Mesenchymal stem cell (in vitro differentiated cells and primary cell): ENCODE data around the gene NACAD.

Experiments used
- DNase-seq: peaks from one replicate; pipeline ENCODE4 v3.0.0-alpha.2; 2013
- H2AFZ ChIP-seq: one replicate; pipeline ENCODE4 v1.6.1; 2013; ENCODE audit warnings: low read depth, mild to moderate bottlenecking, control low read depth, inconsistent platforms, low read length, moderate library complexity
- H2AK5ac ChIP-seq: 2 replicates; pipeline ENCODE4 v1.6.1; 2013; ENCODE audit warnings: low read length, moderate library complexity, mild to moderate bottlenecking, inconsistent platforms; ENCODE audit not compliant: severe bottlenecking
- H2BK120ac ChIP-seq: one replicate; pipeline ENCODE4 v1.6.1; 2013; ENCODE audit warnings: low read depth, mild to moderate bottlenecking, inconsistent platforms, low read length, moderate library complexity
- H2BK12ac ChIP-seq, 2 experiments: one replicate each; pipeline ENCODE4 v1.6.1; 2013; ENCODE audit warnings: inconsistent platforms in 2 of 2, low read length in 2 of 2, mild to moderate bottlenecking in 2 of 2, moderate library complexity in 2 of 2, control low read depth in 1 of 2
- H2BK15ac ChIP-seq: one replicate; pipeline ENCODE4 v1.6.1; 2013; ENCODE audit warnings: mild to moderate bottlenecking, low read depth, inconsistent platforms; ENCODE audit not compliant: poor library complexity, severe bottlenecking
- H2BK5ac ChIP-seq: 2 replicates; pipeline ENCODE4 v1.6.1; 2013; ENCODE audit warnings: low read depth, mild to moderate bottlenecking, low read length, control low read depth, inconsistent platforms; ENCODE audit not compliant: poor library complexity, severe bottlenecking
- H3K14ac ChIP-seq, 2 experiments: one replicate each; pipeline ENCODE4 v1.6.1; 2013; ENCODE audit warnings: inconsistent platforms in 2 of 2, low read length in 2 of 2, control low read depth in 1 of 2, mild to moderate bottlenecking in 1 of 2, moderate library complexity in 1 of 2
- H3K18ac ChIP-seq, 2 experiments: one replicate each; pipeline ENCODE4 v1.6.1; 2013; ENCODE audit warnings: inconsistent platforms in 2 of 2, low read length in 2 of 2, control low read depth in 1 of 2, low read depth in 1 of 2, mild to moderate bottlenecking in 1 of 2
- H3K23ac ChIP-seq, 2 experiments: one replicate each; pipeline ENCODE4 v1.6.1; 2013; ENCODE audit warnings: inconsistent platforms in 2 of 2, low read length in 2 of 2, mild to moderate bottlenecking in 2 of 2, moderate library complexity in 2 of 2, control low read depth in 1 of 2
- H3K27ac ChIP-seq: 2 replicates; pipeline ENCODE4 v1.5.1; 2013; ENCODE audit warnings: mild to moderate bottlenecking, moderate library complexity, low read length, control low read depth, inconsistent platforms; ENCODE audit not compliant: poor library complexity, severe bottlenecking
- H3K27me3 ChIP-seq, 2 experiments: 2 replicates each; pipeline versions ENCODE4 v1.6.1 to v1.7.0; 2013; ENCODE audit warnings: low read length in 2 of 2, mild to moderate bottlenecking in 2 of 2, moderate library complexity in 2 of 2, control low read depth in 1 of 2, inconsistent platforms in 1 of 2; ENCODE audit not compliant: control insufficient read depth in 1 of 2, insufficient read depth in 1 of 2
- H3K36me3 ChIP-seq, 2 experiments: 2 replicates each; pipeline versions ENCODE4 v1.6.1 to v1.7.0; 2013; ENCODE audit warnings: low read length in 2 of 2, control low read depth in 1 of 2, inconsistent platforms in 1 of 2, low read depth in 1 of 2, mild to moderate bottlenecking in 1 of 2; ENCODE audit not compliant: insufficient read depth in 2 of 2, control insufficient read depth in 1 of 2
- H3K4ac ChIP-seq, 2 experiments: one replicate each; pipeline ENCODE4 v1.6.1; 2013; ENCODE audit warnings: inconsistent platforms in 2 of 2, low read length in 2 of 2, mild to moderate bottlenecking in 2 of 2, moderate library complexity in 2 of 2, control low read depth in 1 of 2, low read depth in 1 of 2
- H3K4me1 ChIP-seq: 2 replicates; pipeline ENCODE4 v1.6.1; 2013; ENCODE audit warnings: low read depth, low read length, control low read depth; ENCODE audit not compliant: control insufficient read depth, insufficient read depth
- H3K4me2 ChIP-seq: 2 replicates; pipeline ENCODE4 v1.6.1; 2013; ENCODE audit warnings: low read length, mild to moderate bottlenecking, inconsistent platforms; ENCODE audit not compliant: poor library complexity, severe bottlenecking
- H3K4me3 ChIP-seq, 2 experiments: 2 replicates each; pipeline versions ENCODE4 v1.5.1 to v1.7.0; 2013; ENCODE audit warnings: low read length in 2 of 2, mild to moderate bottlenecking in 2 of 2, control low read depth in 1 of 2, low read depth in 1 of 2; ENCODE audit not compliant: insufficient read depth in 1 of 2
- H3K79me1 ChIP-seq: replicated peaks from 2 replicates; pipeline ENCODE4 v1.6.1; 2013; ENCODE audit warnings: mild to moderate bottlenecking, control low read depth, low read length, inconsistent platforms; ENCODE audit not compliant: poor library complexity, severe bottlenecking
- H3K9ac ChIP-seq: 2 replicates; pipeline ENCODE4 v1.7.0; 2013; ENCODE audit warnings: mild to moderate bottlenecking, low read length, moderate library complexity
- H3K9me3 ChIP-seq: 2 replicates; pipeline ENCODE4 v1.7.0; 2013; ENCODE audit warnings: mild to moderate bottlenecking, low read length; ENCODE audit not compliant: control insufficient read depth
- H4K8ac ChIP-seq: one replicate; pipeline ENCODE4 v1.6.1; 2013; ENCODE audit warnings: inconsistent platforms, mild to moderate bottlenecking, low read length, moderate library complexity
- H4K91ac ChIP-seq: one replicate; pipeline ENCODE4 v1.6.1; 2013; ENCODE audit warnings: mild to moderate bottlenecking, low read length, inconsistent platforms
- WGBS: methylation state at CpG from one replicate; pipeline ENCODE4 v1.1.7; 2013; ENCODE audit warnings: mixed read lengths; 5-methylcytosine and 5-hydroxymethylcytosine counted together

NACAD gene

DNA sequence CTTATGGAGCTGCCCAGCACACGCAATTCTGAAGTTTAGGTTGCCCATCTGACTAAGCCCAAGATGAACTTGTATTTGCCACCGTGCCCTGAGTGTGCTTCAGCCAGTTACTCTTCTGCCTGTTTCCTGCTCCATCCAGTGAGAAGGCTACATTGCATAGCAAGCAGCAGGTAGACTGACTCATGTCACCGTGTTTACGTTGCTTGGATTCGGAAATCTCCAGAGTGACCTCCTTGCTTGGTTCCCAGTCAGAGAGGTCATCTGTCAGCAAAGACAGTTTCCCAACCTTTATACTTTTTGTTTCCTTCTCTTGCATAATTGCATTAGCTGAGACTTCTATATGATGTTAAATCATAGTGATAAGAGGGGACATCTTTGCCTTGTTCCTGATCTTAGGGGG is 30.9 kb downstream of the NACAD start:
- Histone ChIP-seq H3K9me3 (no peaks in the 10 kb centered on the region), H3K79me1 (peaks cover 41% of the 10 kb centered on the region), H2BK5ac (no peak overlapping the region), H3K18ac (no peak overlapping the region), H3K4ac (no peak overlapping the region), H3K4me1 (peaks cover 2% of the 10 kb centered on the region), H2BK12ac (no peak overlapping the region), H2AFZ (no peak overlapping the region), H2BK120ac (no peak overlapping the region), H3K4me3 (no peak overlapping the region), H3K4me2 (no peak overlapping the region), H3K36me3 (peaks cover 11 to 13% of the 10 kb centered on the region in 2 experiments), H3K9ac (no peak overlapping the region), H3K27me3 (no peaks in the 10 kb centered on the region), H3K27ac (no peak overlapping the region), H4K8ac (no peak overlapping the region), H3K23ac (no peak overlapping the region), H2AK5ac (no peak overlapping the region), H3K14ac (no peak overlapping the region), H4K91ac (no peak overlapping the region), H2BK15ac (no peak overlapping the region)
- DNase-seq, result peak; percentile 15
- 98% methylated on average over 5 of the region's 5 CpGs for WGBS

DNA sequence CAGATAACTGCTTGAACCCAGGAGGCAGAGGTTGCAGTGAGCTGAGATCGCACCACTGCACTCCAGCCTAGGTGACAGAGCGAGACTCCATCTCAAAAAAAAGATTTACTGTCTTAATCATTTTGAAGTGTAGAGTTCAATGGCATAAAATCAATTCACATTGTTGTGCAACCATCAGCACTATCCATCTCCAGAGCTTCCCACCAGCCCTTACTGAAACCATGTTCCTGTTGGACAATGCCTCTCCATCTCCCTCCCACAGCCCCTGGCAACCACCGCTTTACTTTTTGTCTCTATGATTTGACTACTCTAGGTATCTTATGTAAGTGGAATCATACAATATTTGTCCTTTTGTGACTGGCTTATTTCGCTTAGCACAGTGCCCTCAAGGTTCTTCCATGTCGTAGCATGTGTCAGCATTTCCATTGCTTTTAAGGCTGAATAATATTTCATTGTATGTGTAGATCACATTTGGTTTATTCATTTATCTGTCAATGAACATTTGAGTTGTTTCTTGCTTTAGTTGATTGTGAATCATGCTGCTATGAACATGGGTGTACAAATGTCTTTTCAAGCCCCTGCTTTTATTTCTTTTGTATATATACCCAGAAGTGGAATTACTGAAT is 33.1 kb downstream of the NACAD start:
- H2AFZ ChIP-seq, result no peak overlapping the region
- H3K4me2 ChIP-seq, result no peak overlapping the region
- H2BK5ac ChIP-seq, result no peak overlapping the region
- H3K27me3 ChIP-seq, result no peaks in the 10 kb centered on the region
- no peak overlapping the region for H2BK120ac ChIP-seq
- 90% methylated on average over 3 of the region's 5 CpGs for WGBS
- peaks cover 21 to 28% of the 10 kb centered on the region in 2 experiments for H3K36me3 ChIP-seq
- peaks cover 37% of the 10 kb centered on the region for H3K79me1 ChIP-seq
- H3K9ac ChIP-seq, result no peak overlapping the region
- no peak overlapping the region for H2AK5ac ChIP-seq
- H3K9me3 ChIP-seq, result no peaks in the 10 kb centered on the region
- no peak overlapping the region for H2BK12ac ChIP-seq
- no peak overlapping the region for H3K14ac ChIP-seq
- H3K4me3 ChIP-seq, result no peak overlapping the region
- H4K8ac ChIP-seq, result no peak overlapping the region
- H3K23ac ChIP-seq, result no peak overlapping the region
- H3K18ac ChIP-seq, result no peak overlapping the region
- H3K4me1 ChIP-seq, result peaks cover 2% of the 10 kb centered on the region
- no peak overlapping the region for H3K27ac ChIP-seq
- H2BK15ac ChIP-seq, result no peak overlapping the region
- no peak for DNase-seq
- H3K4ac ChIP-seq, result no peak overlapping the region
- no peak overlapping the region for H4K91ac ChIP-seq

DNA sequence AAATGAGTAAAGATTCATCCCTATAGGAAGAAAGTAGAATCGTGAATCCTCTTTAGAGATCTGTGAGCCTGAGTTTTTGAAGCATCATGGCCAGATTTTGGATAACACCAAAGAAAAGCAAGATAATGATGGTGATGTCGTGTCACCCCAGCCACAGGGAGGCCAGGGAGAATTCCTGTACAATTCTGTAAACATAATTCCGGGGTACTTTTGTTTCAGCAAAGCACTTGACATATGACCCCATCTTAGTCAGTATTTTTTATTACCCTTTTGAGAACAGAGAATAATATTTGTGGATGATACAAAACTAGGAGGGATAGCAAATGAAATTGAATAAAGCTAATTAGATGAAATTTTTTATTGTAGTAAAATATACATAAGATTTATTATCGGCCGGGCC is 33.8 kb downstream of the NACAD start:
- H2AK5ac ChIP-seq, result no peak overlapping the region
- H2BK15ac ChIP-seq, result no peak overlapping the region
- no peak overlapping the region for H3K27ac ChIP-seq
- no peak overlapping the region for H3K18ac ChIP-seq
- no peak for DNase-seq
- H2BK120ac ChIP-seq, result no peak overlapping the region
- no peak overlapping the region for H3K4me2 ChIP-seq
- H3K23ac ChIP-seq, result no peak overlapping the region
- H3K4ac ChIP-seq, result no peak overlapping the region
- H2BK5ac ChIP-seq, result no peak overlapping the region
- no peak overlapping the region for H4K8ac ChIP-seq
- H3K9ac ChIP-seq, result no peak overlapping the region
- no peak overlapping the region for H2BK12ac ChIP-seq
- no peaks in the 10 kb centered on the region for H3K27me3 ChIP-seq
- H2AFZ ChIP-seq, result no peak overlapping the region
- no peak overlapping the region for H3K14ac ChIP-seq
- no peak overlapping the region for H3K4me3 ChIP-seq
- peaks cover 21 to 35% of the 10 kb centered on the region in 2 experiments for H3K36me3 ChIP-seq
- no peak overlapping the region for H4K91ac ChIP-seq
- peaks cover 2% of the 10 kb centered on the region for H3K4me1 ChIP-seq
- H3K79me1 ChIP-seq, result peaks cover 36% of the 10 kb centered on the region
- WGBS, result 89% methylated on average over 4 of the region's 5 CpGs
- no peaks in the 10 kb centered on the region for H3K9me3 ChIP-seq

DNA sequence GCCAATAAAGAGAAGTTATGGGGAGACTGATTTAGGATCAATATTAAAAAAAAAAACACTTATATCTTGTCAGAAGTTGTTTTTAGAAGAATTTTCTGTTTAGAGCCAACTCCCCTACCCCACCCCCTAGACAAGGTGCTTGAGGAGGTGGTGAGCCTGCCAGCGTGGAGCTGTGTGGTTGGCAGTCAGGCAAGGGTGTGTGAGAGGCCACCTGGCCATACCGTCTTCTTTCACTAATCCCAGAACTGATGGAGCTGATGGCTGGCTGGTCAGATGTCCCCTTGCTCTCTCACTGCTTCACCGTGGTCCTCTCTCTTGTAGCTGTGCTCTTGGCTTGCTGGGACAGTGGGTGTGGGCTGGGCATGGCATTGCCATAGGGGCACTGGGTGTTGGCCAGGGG is 34.3 kb downstream of the NACAD start:
- Histone ChIP-seq H3K4ac (peak overlapping the region in 1 of 2 experiments; percentile 69), H3K27ac (no peak overlapping the region), H2BK5ac (no peak overlapping the region), H3K4me1 (peaks cover 2% of the 10 kb centered on the region), H3K4me2 (no peak overlapping the region), H3K36me3 (peaks cover 21 to 38% of the 10 kb centered on the region in 2 experiments), H2AK5ac (no peak overlapping the region), H2BK120ac (no peak overlapping the region), H3K79me1 (peaks cover 34% of the 10 kb centered on the region), H3K18ac (no peak overlapping the region), H3K9ac (no peak overlapping the region), H2AFZ (no peak overlapping the region), H3K23ac (peak overlapping the region in 1 of 2 experiments; percentile 46), H3K9me3 (no peaks in the 10 kb centered on the region), H4K8ac (peak overlapping the region; percentile 33), H2BK15ac (no peak overlapping the region), H3K4me3 (no peak overlapping the region), H3K14ac (peak overlapping the region in 1 of 2 experiments; percentile 68), H4K91ac (no peak overlapping the region), H2BK12ac (no peak overlapping the region), H3K27me3 (no peaks in the 10 kb centered on the region)
- DNase-seq, result no peak
- WGBS, result 89% methylated on average over 3 of the region's 3 CpGs
